8988T (cell line): Measurements from ENCODE around the gene MIXL1.
"Not testable (repeated sequence)": the region's sequence is repeated elsewhere in the genome, so short reads cannot be mapped to it uniquely, and the experiment has no call there.

ENCODE experiments used
- DNase-seq: peaks from one replicate; pipeline ENCODE4 v3.0.0; 2011

Gene MIXL1

DNA sequence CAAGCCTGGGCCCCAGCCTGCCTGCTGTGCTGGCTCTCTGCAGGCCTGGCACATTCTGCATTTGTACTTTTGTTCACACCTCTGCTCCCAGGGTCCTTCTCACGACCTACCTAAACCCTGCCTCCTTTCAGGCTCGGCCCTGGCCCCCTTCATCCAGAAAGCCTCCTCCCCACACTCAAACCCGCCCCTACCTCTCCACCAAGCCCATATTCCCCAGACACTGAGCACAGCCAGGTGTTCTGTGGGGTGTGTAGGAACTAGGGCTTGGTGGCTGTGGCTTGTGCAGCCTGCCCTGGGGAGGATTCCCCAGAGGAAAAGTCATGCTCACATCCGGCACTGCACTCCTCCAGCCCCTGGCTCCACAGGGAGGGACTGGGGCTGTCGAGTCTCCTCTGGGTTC, 8.2 kb upstream of the MIXL1 start:
- no peak for DNase-seq

DNA sequence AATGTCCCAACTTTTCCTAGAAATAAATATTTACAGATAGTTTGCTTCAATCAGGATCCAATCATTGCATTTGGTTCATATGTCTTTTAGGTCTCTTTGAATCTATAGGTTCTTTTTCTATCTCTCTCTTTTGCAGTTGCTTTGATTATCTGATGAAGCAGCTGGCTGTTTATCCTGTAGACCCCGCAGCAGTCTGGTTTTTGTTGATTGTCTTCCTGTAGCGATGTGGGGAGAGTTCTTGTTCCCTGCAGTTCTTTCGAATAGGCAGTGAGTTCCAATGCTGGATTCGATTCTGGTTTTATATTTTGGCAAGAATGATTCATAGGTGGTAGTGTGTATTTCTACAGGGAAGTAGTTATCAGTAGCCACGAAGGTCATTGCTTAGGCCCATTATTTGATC, 7.4 kb upstream of the MIXL1 start:
- DNase-seq = no peak

DNA sequence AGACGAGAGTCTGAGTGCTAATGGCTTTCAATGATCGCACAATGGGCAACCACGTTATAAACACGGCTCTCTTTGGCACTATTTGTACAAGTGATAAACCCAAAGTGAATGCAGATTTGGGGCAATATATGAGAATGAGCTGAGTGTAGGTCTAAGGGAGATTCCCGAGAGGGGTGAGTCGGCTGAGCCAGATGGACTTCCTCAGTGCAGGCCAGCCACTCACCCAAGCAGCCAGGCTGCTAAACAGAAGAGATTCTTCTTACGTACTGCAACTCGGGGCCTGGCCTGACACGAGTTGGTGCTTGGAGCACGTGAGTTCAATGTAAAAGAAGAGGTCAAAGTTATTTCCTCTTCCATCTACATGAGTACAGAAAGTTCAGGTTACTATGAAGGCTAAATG, 6.2 kb upstream of the MIXL1 start:
- DNase-seq = no peak

DNA sequence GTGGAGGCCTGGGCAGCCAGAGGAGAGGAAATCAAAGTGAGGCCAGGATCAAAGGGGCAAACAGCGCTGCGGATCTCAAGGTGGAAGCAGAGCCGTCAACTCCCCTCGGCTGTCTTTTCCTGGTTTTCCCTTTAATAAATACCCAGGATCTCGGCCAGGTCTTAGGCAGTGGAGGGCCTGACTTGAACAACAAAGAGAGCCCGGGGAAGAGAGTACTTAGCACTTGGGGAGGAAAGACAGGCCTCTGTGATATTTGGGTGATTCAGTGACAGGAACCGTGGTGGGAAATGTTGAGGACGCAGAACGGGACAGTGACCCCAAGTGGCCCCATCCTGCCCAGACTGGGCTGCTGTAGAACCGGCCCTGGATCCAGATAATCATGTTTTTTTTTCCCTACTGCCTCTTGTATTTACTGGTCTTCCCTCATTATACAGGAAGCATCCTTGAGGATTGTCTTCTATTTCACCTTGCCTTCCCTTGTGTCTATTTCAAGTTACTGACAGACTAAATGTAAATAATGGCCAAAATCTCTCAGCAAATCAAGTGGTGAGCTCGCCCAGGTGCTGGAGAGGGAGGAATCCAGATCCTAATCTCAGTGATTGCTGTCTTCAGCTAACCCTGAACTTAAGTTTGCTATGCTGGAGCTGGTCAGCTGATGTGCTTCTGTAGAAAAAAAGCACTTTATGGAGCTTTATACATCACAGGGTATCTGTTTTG, 2.8 kb upstream of the MIXL1 start:
- DNase-seq = no peak

DNA sequence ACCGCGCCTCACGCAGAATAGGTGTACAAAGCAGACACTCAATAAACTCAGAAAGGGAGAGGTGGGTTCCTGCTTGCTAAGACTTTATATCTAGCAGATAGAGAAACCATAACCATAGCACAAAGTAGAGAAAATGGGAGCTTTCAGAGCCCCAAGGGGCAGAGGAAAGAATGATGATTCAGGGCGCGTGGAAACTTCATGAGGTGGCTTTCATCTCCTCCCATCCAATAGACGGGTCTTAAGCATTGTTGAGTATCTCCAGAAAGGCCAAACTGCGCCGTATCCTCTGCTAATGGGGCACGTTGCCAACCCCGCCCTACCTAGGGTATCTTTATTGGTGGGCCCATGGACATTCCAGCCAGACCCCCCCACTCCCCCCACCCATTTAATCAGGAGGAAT, 778 bp upstream of the MIXL1 start:
- no peak for DNase-seq

DNA sequence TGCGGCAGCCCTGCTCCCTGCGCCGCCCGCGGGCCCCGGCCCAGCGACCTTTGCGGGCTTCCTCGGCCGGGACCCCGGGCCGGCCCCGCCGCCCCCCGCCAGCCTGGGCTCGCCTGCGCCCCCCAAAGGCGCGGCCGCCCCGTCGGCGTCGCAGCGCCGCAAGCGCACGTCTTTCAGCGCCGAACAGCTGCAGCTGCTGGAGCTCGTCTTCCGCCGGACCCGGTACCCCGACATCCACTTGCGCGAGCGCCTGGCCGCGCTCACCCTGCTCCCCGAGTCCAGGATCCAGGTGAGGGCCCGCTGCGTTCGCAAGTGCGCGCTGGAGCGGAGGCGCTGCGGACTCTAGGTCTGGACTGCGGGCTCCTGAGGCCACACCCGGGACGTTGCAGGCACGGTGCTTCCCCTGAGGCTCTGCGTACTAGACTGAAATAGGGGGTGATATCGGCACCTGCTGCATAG, 351 bp downstream of the MIXL1 start:
- DNase-seq = no peak

DNA sequence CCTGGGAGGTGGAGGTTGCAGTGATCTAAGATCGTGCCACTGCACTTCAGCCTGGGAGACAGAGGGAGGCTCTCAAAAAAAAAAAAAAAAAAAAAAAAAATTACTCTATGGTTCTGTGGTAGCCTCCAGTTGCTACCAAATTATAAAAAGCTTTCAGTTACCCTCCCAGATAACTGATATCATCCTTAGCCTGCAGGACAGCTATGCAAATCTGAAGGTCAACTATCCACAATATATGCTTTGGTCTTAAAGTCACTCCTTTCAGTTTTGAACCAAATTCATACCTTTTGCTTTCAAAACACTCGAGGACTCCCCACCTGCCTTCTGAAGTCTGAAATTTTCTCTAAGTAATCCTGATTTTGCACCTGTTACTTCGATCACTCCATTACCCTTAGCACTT, 3.1 kb downstream of the MIXL1 start:
- no peak for DNase-seq

DNA sequence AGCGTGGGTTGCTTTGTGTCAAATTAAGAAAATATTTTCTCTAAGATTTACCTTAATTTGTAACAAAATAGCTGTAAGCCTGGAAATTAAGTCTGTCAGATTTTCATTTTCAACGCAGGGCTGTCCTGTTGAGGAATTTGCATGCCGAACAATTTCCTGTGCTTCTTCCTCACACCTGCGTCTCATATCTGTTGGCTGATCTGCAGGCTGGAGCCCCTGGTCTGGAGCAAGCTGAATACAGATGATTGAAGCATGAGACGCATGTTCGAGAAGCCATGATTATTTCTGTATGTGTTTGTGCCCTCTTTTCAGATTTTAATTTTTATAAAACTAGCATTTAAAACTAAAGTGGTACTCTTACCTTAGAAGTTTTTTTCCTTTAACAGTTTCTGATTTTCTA, 9.8 kb downstream of the MIXL1 start:
- no peak for DNase-seq

DNA sequence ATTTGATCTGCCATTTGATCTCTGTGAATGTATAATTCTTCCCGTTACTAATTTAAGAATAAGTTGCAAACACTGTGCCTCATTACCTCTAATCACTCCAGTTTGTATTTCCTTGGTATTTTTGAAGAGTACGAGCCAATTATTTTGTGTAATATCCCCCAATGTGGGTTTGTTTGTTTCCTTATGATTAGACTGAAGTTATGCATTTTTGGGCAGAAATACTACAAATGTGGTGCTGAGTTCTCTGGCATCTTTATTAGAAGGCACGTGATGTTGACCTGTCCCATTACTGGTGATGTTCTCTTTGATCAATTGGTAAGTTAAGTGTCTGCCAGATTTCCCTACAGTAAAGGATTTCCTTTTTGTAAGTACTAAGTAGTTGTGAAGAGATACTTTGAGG, 10.3 kb downstream of the MIXL1 start:
- no peak for DNase-seq

DNA sequence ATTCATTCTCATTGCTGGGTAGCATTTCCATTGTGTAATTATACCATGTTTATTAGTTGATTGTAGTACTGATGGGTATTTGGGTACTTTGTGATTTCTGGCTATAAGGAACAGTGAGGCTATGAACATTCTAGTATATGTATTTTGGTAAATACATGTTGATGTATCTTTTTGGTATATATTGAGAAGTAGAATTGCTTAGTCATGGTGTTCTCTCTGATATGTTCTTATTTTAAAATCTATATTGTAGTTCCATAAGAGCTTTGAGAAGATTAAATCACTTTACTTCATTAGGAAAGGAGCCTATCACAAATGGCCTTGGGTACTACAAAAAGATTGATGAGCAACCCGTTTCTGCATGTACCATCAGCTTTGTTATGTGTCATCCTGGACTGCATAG, 13.4 kb downstream of the MIXL1 start:
- DNase-seq = no peak

DNA sequence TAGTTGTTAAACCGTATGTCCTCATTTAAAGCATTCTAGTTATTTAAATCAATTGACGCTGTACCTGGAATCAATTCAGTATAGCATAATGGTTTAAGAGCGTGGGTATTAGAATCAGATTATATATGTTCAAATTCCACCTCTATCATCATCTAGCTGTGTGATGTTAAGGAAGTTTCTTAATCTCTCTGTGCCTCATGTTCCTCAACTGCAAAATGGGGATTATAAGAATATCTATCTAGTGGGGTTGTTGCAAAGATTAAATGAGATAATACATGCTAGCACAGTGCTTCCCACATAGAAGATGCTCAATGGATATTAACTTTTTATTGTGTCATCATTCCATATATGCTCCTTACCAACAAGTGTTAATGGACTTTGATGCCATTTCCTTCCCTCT, 16.0 kb downstream of the MIXL1 start:
- no peak for DNase-seq

DNA sequence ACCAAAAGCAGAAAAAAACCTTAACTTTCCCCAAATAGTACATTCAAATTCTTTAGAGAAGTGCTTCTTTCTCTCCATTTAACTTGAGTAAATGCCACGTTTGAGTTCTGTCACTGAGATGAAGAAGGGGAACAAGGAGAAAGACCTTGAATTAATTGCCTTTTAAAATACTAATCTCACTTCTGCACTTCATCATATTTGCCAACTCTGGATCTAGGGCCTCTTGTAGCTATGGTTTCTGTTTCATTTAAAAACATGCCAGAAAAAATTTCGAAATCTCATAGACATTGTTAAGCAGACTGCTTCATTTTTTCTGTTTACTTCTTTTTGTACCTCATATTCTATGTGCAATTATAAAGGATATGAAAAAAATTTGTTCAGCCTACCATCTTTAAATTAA, 24.6 kb downstream of the MIXL1 start:
- DNase-seq = no peak

DNA sequence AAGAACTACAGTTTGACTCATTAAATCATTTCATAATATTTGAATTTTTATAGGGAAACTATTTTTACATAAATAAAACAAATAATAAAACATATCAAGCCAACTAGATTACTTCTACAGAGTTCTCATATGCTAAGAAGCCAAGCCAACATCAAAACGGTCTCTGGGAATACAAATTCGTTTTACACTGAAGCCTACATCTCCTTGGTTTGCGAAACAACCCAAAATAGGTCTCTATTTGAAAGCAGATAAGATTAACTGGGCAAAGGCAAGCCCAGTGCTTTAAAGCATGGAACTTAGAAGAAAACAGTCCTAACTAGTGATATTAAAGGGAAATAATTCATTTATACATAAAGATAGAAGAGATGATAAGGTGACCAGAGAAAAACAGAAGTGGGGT, 25.3 kb downstream of the MIXL1 start:
- DNase-seq = no peak

DNA sequence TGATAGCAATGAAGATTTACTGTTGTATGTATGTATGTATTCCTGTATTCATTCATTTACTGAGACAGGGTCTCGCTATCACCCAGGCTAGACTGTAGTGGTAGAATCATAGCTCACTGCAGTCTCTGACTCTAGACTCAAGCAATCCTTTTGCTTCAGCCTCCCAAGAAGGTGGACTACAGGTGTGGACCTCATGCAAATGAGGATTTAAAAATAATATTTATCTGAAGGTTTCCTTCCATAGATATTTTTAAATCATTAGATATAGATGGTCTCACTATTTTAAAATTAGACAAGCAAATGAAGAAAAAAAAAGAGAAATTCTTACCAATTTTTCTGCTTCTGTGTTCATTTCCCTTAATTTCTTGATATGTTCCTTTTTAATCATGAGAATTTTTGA, 27.0 kb downstream of the MIXL1 start:
- no peak for DNase-seq

DNA sequence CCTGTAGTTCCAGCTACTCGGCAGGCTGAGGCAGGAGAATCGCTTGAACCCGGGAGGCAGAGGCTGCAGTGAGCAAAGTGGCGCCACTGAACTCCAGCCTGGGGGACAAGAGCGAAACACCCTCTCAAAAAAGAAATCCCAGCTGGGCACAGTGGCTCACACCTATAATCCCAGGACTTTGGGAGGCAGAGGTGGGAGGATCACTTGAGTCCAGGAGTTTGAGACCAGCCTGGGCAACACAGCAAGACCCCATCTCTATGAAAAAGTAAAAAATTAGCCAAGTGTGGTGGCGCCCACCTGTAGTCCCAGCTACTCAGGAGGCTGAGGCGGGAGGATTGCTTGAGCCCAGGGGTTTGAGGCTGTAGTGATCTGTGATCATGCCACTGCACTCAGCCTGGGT, 29.4 kb downstream of the MIXL1 start:
- DNase-seq = not testable (repeated sequence)

DNA sequence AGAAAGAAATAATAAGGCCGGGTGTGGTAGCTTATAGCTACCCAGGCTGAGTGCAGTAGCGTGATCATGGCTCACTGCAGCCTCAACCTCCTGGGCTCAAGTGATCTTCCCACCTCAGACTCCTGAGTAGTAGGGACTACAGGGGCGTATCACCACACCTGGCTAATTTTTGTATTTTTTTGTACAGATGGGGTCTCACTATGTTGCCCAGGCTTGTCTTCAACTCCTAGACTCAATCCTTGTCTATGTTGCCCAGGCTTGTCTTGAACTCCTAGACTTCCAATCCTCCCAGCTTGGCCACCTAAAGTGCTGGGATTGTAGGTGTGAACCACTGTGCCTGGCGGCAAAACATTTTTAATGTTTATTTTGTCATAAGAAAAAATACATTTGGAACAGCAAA, 30.5 kb downstream of the MIXL1 start:
- DNase-seq = no peak

DNA sequence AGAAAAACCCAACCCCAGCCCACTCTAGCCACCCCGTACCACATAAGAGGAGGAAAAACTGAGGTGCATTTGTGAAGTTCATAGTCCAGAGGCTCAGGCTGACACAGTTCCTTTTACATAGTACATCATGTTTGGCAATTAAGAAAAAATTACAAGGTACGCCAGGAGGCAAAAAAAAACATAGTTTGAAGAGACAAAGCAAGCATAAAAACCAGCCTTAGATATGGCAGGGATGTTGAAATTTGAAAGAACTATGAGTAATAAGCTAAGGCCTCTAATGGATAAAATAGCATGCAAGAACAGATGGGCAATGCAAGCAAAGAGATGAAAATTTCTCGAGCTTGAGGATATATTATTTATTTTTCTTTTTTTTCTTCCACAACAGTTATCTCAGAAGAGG, 31.9 kb downstream of the MIXL1 start:
- no peak for DNase-seq

DNA sequence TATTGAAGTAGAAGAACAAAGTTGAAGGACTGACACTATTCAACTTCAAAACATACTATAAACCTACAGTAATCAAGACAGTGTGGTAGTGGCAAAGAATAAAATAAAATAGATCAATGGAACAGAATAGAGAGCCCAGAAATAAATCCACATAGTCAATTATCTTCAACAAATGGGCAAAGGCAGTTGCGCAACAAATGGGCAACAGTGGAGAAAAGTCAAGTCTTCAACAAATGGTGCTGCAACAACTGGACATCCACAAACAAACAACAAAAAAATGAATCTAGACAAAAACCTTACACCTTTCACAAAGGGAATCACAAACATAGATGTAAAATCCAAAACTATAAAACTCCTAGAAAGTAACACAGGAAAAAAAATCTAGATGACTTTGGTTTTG, 38.4 kb downstream of the MIXL1 start:
- DNase-seq = no peak

DNA sequence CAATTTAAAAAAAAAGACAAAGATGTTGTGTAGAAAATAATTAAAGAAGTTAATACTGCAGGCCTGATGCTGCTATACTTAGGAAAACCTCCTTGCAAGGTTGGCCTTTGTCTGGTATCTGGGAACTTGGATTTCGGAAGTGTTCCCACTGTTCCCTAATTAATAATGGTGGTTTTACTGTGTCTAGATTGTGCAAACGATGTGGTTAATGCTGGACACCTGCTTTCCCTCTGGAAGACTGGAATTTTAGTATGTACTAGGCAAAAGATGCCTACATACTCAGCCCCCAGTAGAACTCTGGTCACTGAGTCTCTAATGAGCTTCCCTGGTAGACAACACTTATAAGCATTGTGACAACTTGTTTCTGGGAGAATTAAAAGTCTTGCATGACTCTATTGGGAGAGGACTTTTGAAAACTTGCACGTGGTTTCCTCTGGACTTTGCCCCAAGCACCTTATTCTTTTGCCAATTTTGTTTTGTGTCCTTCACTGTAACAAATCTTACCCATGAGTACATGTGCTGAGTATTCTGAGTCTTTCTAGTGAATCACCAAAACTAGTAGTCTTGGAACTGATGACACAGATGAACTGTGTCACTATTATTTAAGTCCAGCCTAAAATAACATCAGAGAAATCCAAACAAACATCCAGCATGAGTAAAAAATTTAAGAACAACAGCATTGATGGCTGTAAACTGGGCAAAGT, 45.1 kb downstream of the MIXL1 start:
- DNase-seq = no peak

DNA sequence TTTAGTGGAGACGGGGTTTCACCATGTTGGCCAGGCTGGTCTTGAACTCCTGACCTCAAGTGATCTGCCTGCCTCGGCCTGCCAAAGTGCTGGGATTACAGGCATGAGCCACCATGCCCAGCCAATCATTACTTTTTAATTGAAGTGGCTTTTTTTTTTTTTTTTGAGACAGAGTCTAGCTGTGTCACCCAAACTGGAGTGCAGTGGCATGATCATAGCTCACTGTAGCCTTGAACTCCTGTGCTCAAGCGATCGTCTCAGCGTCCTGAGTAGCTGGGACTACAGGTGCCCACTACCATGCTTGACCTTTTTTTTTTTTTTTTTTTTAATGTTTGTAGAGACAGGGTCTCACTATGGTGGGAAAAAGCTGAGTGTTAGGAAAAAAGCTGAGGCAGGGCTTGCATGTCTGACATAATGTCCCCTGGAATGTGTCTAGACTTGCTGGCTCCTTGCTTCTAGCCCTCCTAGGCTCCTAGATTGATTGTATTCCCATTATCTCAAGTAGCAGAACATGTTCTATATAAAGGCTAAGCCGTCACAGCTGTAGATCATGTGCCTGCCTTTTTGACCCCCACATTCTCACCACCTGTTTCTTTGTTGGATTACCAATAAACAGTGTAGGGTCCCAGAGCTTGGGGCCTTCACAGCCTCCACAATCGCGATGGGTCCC, 48.9 kb downstream of the MIXL1 start:
- not testable (repeated sequence) for DNase-seq

DNA sequence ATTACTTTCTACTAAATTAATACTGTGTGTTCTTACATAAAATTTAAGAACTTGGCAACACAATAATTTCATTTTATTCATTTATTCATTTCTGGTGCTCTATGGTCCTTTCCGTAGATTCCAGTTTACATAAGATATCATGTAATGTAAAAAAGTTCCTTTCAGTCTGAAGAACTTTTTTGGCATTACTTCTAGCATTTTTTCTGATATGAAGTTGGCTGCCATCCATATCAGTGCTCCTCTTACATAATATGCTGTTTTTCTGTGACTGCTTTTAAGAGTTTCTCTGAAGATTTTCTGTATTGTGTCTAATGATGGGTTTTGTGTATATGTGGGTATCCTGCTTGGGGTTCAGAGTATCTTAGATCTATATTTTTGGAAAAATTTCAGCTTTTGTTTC, 50.7 kb downstream of the MIXL1 start:
- DNase-seq = no peak

DNA sequence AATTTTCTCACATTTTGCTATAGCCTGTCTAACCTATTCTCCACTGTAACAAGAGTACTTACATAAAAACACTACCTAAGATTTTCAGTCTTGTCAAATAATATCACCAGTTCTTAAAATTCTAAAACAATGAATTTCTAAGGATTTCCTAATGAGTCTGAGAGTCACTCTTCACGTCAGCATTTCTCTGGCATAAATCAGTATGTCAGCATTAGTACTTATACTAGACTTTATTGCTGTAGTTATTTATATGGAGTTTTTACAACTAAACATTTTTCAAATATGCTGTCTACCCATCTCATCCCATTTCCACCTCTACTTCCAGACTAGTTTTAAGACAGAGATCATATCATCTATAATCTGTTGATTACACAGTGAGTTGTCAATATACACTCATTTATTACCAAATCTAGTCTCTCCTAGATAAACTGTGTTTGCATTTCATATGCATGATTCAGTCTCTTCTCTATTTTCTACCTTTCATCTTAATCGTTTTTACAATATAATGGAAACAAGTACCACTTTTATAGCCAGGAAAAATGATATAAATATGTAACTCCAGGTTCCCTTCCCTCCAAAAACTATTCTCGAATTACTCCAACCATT, 52.7 kb downstream of the MIXL1 start:
- no peak for DNase-seq
